HUES48 (cell line): ENCODE data around the gene SLC6A8.

Experiments used
- H3K27ac ChIP-seq: one replicate; pipeline ENCODE4 v1.7.0; 2013; ENCODE audit warnings: low read depth, low read length, inconsistent platforms
- H3K27me3 ChIP-seq: 2 replicates; pipeline ENCODE4 v1.6.1; 2013; ENCODE audit warnings: mild to moderate bottlenecking, low read length; ENCODE audit not compliant: control insufficient read depth, insufficient read depth
- H3K36me3 ChIP-seq: 2 replicates; pipeline ENCODE4 v1.6.1; 2013; ENCODE audit warnings: low read length; ENCODE audit not compliant: control insufficient read depth, insufficient read depth
- H3K4me1 ChIP-seq: 2 replicates; pipeline ENCODE4 v1.6.1; 2013; ENCODE audit warnings: mild to moderate bottlenecking, low read length; ENCODE audit not compliant: control insufficient read depth, insufficient read depth
- H3K4me3 ChIP-seq: 2 replicates; pipeline ENCODE4 v1.5.1; 2013; ENCODE audit warnings: mild to moderate bottlenecking, low read depth, low read length
- H3K9ac ChIP-seq: 2 replicates; pipeline ENCODE4 v1.6.1; 2013; ENCODE audit warnings: mild to moderate bottlenecking, low read depth, low read length, moderate library complexity
- H3K9me3 ChIP-seq: 2 replicates; pipeline ENCODE4 v1.6.1; 2013; ENCODE audit warnings: low read length; ENCODE audit not compliant: control insufficient read depth, insufficient read depth

SLC6A8 gene

DNA sequence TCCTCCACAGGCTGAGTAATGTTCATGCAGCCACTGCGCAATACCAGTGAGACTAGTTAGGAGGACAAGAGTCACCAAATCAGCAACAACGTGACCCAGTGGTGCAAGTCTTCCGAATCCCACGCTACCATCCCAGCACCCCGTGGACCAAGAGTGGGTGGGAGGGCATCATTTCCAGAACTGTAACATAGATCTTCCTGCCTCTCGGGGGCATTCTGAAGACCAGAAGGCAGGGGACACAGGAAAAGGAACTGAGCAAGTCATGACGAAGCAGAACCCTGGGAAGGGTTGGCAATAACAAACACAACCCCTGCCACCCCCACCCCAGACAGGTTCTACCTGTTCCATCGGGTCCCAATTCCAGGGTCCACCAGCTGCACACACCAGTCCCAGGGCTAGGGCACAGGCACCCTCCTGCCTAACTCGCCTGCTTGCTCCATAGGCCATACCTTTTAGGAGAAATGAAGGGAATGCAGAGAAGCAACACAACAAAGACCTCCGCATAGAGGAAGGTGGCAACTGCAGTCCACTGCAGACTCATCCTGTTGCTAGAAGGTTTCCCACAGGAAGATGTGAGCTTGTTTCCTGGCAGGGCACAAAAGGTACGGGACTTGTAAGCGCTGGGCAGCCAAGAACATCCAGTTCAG is 35.1 kb downstream of the SLC6A8 start:
- Histone ChIP-seq H3K4me1 (peaks cover 11% of the 10 kb centered on the region), H3K4me3 (peak overlapping the region; percentile 78), H3K36me3 (peaks cover 36% of the 10 kb centered on the region), H3K9me3 (peaks cover 37% of the 10 kb centered on the region), H3K9ac (peak overlapping the region; percentile 22; the same call in 1 of the 2 replicates), H3K27me3 (no peaks in the 10 kb centered on the region), H3K27ac (peak overlapping the region; percentile 82)

DNA sequence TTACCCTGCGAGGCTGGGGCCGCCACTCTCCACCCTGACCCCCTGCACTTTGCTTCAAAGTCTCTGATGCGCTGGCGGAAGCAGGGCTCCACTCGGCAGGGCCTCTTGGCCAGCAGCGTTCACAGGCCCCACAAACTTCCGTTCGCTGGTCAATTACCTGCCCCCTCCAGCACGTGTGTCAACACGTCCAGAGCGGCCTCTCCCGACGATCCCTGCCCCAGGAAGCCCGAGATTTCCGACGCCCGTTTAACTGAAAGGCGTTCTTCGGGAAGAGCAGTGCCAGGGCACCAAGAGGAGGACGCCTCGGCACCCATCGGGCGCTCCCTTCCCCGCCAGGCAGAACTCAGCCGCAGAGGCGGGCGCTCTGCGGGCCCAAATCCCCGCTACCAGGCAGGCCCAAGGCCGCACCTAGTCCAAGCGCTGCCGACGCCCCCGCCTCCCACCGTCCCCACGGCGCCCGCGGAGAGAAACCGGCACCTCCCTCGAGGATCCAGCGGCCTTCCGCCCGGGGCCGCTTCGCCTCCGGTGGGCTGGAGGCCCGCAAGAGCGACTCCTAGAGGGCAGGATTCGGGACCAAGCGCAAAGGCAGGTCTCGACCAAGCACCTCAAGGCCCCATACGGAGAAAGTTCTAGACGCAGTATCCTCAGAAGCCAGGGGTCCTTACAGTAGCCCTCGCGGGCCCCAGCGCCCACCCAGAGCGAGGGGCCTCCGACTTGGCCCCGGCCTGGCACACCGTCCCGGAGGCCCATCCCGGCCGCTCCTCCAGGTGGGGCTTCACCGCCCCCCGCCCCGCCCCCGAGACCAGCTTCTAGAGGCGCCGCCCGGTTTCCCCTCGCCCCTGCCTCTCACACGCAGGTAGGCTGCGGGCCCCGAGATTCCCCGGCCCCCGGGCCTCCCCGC is 35.9 kb downstream of the SLC6A8 start:
- peaks cover 11% of the 10 kb centered on the region for H3K4me1 ChIP-seq
- peak overlapping the region; percentile 78 for H3K4me3 ChIP-seq
- H3K36me3 ChIP-seq: peaks cover 32% of the 10 kb centered on the region
- peak overlapping the region; percentile 22 for H3K9ac ChIP-seq
- no peaks in the 10 kb centered on the region for H3K27me3 ChIP-seq
- peak overlapping the region; percentile 82 for H3K27ac ChIP-seq
- H3K9me3 ChIP-seq: peaks cover 44% of the 10 kb centered on the region

DNA sequence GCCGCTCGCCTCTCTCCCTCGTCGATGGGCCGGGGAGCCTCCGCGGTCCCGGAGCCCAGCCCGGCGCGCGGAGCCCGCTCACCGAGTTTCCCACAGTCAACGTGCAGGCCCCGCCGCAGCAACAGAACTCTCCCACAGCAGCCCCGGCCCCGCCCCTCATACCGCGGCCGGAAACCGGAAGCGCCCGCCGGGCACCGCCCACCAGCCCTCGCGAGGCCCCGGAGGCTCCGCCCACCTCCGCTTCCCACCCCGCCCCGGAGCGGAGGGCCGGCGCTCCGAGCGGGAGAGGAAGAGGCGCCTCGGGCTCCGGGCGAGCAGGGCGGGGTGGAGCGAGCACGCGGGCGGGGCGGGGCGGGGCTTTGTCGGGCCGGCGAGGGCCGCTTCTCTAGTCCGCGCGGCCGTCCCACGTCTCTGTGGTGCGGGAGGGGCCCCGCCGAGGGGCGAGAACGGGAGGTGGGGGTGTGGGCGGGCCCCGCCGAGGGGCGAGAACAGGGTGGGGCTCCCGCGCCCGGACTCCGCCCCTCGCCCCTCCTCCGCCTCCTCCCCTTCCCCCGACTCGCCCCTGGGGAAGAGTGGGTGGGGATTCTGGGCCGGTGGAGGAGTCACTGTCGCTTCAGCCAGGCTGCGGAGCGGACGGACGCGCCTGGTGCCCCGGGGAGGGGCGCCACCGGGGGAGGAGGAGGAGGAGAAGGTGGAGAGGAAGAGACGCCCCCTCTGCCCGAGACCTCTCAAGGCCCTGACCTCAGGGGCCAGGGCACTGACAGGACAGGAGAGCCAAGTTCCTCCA is 36.7 kb downstream of the SLC6A8 start, which contains the start of the genes ABCD1 and BCAP31:
Gene ABCD1, plus strand, starts transcription at position 605 of the 787 bp plus-strand sequence. CDS start 411 bp downstream, outside the sequence.
Gene BCAP31, minus strand, starts transcription at position 136 of the 787 bp plus-strand sequence. CDS start 1,143 bp downstream, outside the sequence.
- H3K9me3 ChIP-seq: peaks cover 36% of the 10 kb centered on the region
- peaks cover 24% of the 10 kb centered on the region for H3K36me3 ChIP-seq
- H3K9ac ChIP-seq: peak within 1 kb of the TSS; percentile 22
- peaks cover 11% of the 10 kb centered on the region for H3K4me1 ChIP-seq
- H3K27me3 ChIP-seq: no peaks in the 10 kb centered on the region
- peak within 1 kb of the TSS; percentile 78 for H3K4me3 ChIP-seq
- peak within 1 kb of the TSS; percentile 82 for H3K27ac ChIP-seq

DNA sequence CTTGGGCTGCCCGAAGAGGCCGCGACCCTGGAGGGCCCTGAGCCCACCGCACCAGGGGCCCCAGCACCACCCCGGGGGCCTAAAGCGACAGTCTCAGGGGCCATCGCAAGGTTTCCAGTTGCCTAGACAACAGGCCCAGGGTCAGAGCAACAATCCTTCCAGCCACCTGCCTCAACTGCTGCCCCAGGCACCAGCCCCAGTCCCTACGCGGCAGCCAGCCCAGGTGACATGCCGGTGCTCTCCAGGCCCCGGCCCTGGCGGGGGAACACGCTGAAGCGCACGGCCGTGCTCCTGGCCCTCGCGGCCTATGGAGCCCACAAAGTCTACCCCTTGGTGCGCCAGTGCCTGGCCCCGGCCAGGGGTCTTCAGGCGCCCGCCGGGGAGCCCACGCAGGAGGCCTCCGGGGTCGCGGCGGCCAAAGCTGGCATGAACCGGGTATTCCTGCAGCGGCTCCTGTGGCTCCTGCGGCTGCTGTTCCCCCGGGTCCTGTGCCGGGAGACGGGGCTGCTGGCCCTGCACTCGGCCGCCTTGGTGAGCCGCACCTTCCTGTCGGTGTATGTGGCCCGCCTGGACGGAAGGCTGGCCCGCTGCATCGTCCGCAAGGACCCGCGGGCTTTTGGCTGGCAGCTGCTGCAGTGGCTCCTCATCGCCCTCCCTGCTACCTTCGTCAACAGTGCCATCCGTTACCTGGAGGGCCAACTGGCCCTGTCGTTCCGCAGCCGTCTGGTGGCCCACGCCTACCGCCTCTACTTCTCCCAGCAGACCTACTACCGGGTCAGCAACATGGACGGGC is 37.5 kb downstream of the SLC6A8 start:
- H3K27ac ChIP-seq: no peak overlapping the region
- no peaks in the 10 kb centered on the region for H3K27me3 ChIP-seq
- peaks cover 29% of the 10 kb centered on the region for H3K9me3 ChIP-seq
- no peak overlapping the region for H3K9ac ChIP-seq
- peaks cover 16% of the 10 kb centered on the region for H3K36me3 ChIP-seq
- peak overlapping the region; percentile 78 for H3K4me3 ChIP-seq
- peaks cover 11% of the 10 kb centered on the region for H3K4me1 ChIP-seq

DNA sequence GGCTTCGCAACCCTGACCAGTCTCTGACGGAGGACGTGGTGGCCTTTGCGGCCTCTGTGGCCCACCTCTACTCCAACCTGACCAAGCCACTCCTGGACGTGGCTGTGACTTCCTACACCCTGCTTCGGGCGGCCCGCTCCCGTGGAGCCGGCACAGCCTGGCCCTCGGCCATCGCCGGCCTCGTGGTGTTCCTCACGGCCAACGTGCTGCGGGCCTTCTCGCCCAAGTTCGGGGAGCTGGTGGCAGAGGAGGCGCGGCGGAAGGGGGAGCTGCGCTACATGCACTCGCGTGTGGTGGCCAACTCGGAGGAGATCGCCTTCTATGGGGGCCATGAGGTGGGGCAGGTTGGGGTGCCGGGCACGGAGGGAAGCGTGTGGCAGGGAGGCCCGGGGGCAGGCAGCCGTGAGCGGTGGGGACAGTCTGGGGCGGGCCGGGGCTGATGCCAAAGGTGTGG is 38.1 kb downstream of the SLC6A8 start:
- Histone ChIP-seq H3K9ac (no peak overlapping the region), H3K36me3 (peaks cover 12% of the 10 kb centered on the region), H3K9me3 (peaks cover 29% of the 10 kb centered on the region; the same call in 1 of the 2 replicates), H3K4me1 (peaks cover 11% of the 10 kb centered on the region), H3K4me3 (no peak overlapping the region), H3K27ac (no peak overlapping the region), H3K27me3 (no peaks in the 10 kb centered on the region)

DNA sequence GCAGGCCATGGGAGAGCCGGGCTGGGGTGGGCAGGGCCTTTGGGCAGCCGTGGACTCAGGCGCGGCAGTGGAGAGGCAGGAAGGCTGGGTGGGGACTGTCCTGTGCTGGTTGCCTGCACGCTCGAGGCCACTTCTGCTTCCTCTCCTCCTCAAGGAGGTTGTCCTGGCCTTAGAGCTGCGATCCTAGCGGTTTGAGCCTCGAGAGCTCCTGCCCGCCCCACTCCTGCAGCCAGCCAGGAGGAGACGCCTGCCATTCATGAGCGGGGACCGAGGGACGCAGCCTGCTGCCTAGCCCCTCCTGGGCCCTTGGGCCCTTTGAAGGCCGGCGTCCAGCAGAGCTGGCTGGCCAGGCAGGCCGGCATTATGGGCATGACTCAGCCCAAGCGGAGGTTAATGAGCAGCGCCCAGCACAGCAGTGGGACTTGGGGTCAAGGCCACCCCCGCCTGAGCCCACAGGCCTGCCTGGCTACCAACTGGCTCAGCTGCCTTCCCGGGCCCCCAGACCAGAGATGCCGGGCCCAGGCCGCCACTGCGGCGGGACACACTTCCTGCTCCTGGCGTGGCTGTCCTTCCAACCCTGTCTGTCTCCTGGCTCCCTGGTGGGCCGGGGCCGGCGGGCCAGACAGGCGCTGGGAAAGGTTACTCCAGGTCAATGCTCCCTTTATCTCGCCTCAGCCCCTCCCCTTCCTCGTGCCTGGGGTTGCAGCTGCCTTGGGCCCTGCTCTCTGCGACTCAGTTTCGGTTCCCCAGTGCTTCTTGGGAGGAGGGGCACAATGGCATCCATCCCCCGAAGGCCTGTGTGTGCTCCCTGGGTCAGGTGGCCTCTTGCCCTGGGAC is 38.8 kb downstream of the SLC6A8 start:
- peaks cover 10% of the 10 kb centered on the region; the same call in 1 of the 2 replicates for H3K36me3 ChIP-seq
- H3K9ac ChIP-seq: no peak overlapping the region
- no peaks in the 10 kb centered on the region for H3K27me3 ChIP-seq
- H3K27ac ChIP-seq: peak overlapping the region; percentile 27
- no peak overlapping the region for H3K4me3 ChIP-seq
- H3K9me3 ChIP-seq: peaks cover 28% of the 10 kb centered on the region; the same call in 1 of the 2 replicates
- H3K4me1 ChIP-seq: peaks cover 11% of the 10 kb centered on the region

DNA sequence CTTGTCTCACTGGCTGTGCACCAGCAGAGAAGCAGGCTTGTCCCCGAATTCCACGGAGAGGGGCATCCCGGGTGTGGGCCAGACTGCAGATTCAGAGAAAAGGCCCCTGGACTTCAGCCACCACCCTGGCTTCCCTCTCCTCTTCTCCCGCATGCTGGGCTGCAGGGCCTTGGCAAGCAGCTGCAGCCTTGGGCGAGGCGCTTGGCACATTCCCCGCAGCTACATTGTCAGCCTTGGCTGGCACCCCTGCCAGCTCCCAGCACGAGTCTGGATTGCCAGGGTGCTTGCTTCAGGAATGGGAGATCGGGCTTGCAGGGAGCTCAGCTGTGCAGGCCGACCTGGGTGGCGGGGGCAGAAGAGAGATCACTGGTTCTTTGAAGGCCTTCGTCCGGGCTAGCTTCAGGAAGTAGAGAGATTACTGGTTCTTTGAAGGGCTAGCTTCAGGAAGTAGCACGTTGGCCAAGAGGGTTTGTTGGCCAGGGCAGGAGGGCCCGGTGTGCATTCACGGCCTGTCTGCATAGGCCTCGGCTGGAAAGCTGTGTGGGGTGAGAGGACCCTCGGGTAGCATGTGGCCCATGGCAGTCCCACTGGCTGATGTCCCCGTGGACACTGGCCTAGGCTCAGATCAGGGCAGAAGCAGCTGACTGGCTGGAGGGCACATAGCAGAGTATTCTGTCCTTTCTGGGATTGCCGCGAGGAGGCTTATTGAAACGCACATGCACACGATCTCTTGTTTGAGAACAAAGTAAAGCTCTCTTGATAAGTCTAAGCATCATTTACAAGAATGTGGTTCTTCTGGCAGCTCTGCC is 39.6 kb downstream of the SLC6A8 start:
- H3K9me3 ChIP-seq: peaks cover 28% of the 10 kb centered on the region; the same call in 1 of the 2 replicates
- peaks cover 4% of the 10 kb centered on the region; the same call in 1 of the 2 replicates for H3K36me3 ChIP-seq
- H3K4me1 ChIP-seq: peaks cover 11% of the 10 kb centered on the region
- H3K9ac ChIP-seq: no peak overlapping the region
- H3K4me3 ChIP-seq: no peak overlapping the region
- no peaks in the 10 kb centered on the region for H3K27me3 ChIP-seq
- no peak overlapping the region for H3K27ac ChIP-seq

DNA sequence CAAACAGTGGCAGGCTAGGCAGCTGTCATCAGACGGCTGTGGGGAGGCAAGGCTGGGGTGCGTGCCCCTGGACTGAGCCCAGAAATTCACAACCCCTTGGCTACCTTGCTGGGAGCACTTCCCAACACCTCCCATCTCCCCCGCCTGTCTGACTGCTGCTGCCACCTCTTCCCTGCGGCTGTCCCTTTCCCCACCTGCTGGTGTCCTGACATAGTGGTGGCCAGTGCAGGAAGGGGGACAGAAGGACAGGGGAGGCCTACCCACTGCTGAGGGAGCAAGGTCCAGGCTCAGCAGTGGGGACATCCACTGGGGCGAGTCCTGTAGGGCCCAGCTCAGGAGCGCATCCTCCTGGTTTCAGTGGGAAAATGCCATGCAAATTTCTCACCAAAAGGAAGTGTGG is 40.4 kb downstream of the SLC6A8 start:
- Histone ChIP-seq H3K36me3 (no peaks in the 10 kb centered on the region), H3K4me3 (no peak overlapping the region), H3K27me3 (no peaks in the 10 kb centered on the region), H3K9me3 (peaks cover 23% of the 10 kb centered on the region; the same call in 1 of the 2 replicates), H3K27ac (no peak overlapping the region), H3K4me1 (peaks cover 11% of the 10 kb centered on the region), H3K9ac (no peak overlapping the region)
